B cell (primary cell): Measurements from ENCODE around the gene C19orf47. TPM values are rescaled to one million over a fixed set of nuclear protein-coding genes. Genes with fewer than 3 reads are reported as not detected.

ENCODE experiments used
- ATAC-seq: fragments of 200-7000 bp; cut with Tn5 transposase; one replicate; pipeline ENCODE4 v1.10.0; 2021; ENCODE audit warnings: low read depth, mild to moderate bottlenecking, moderate number of reproducible peaks, moderate library complexity
- CTCF ChIA-PET: fragments of 350-600 bp; sonication (Branson Sonifier 250); formaldehyde crosslinking; loops from one replicate; lab custom pipeline; 2021; ENCODE audit warnings: antibody characterized with exemption, inconsistent platforms; lab: Charles Lee
- POLR2A ChIA-PET: fragments of 350-600 bp; sonication (Branson Sonifier 250); formaldehyde crosslinking; loops from one replicate; lab custom pipeline; 2021; ENCODE audit warnings: antibody characterized with exemption; lab: Charles Lee
- DNase-seq: peaks from one replicate; pipeline ENCODE4 v3.0.0; 2013
- H2AFZ ChIP-seq: 2 replicates; pipeline ENCODE4 v1.6.1; 2012; ENCODE audit warnings: mild to moderate bottlenecking, low read depth, low read length; ENCODE audit not compliant: insufficient read depth, poor library complexity, severe bottlenecking
- H3K27ac ChIP-seq, 2 donors: 1 replicate in 1 of 2; 2 replicates in 1 of 2; pipeline ENCODE4 v1.5.1; 2012 to 2013; ENCODE audit warnings: low read length in 2 of 2, mild to moderate bottlenecking in 2 of 2, moderate library complexity in 1 of 2
- H3K27me3 ChIP-seq, 4 experiments: fragments of 200-600 bp in 1 of 4; sonication (generic) in 1 of 4; replicated peaks in 1 of 4; 1 replicate in 2 of 4; 2 replicates in 2 of 4; pipeline versions ENCODE4 v1.6.1 to v1.7.0; 2013 to 2016; ENCODE audit warnings: low read length in 3 of 4, mild to moderate bottlenecking in 2 of 4, mixed read lengths in 1 of 4, moderate library complexity in 1 of 4; ENCODE audit not compliant: insufficient read depth in 4 of 4, control insufficient read depth in 3 of 4; ENCODE audit errors: control extremely low read depth in 1 of 4
- H3K36me3 ChIP-seq, 2 experiments: replicated peaks in 1 of 2; 1 replicate in 1 of 2; 2 replicates in 1 of 2; pipeline versions ENCODE4 v1.6.1 to v1.7.1; 2013; ENCODE audit warnings: low read length in 1 of 2; ENCODE audit not compliant: insufficient read depth in 2 of 2, control insufficient read depth in 1 of 2; ENCODE audit errors: control extremely low read depth in 1 of 2, extremely low read depth in 1 of 2
- H3K4me1 ChIP-seq, 2 donors: fragments of 200-600 bp in 1 of 2; sonication (generic) in 1 of 2; 1 replicate in 1 of 2; 2 replicates in 1 of 2; pipeline versions ENCODE4 v1.5.1 to v1.6.1; 2013 to 2017; ENCODE audit warnings: low read length in 2 of 2; ENCODE audit not compliant: control insufficient read depth in 2 of 2, insufficient read depth in 2 of 2
- H3K4me2 ChIP-seq: replicated peaks from 2 replicates; pipeline ENCODE3; 2012; ENCODE audit warnings: mild to moderate bottlenecking, low read depth, low read length; ENCODE audit not compliant: poor library complexity, severe bottlenecking
- H3K4me3 ChIP-seq, 5 experiments: fragments of 200-600 bp in 1 of 5; sonication (generic) in 1 of 5; 1 replicate in 3 of 5; 2 replicates in 2 of 5; pipeline versions ENCODE4 v1.5.1 to v1.7.0; 2011 to 2016; ENCODE audit warnings: low read length in 4 of 5, mild to moderate bottlenecking in 4 of 5, low read depth in 2 of 5, control low read depth in 1 of 5, moderate library complexity in 1 of 5; ENCODE audit not compliant: insufficient read depth in 1 of 5; ENCODE audit errors: control extremely low read depth in 1 of 5, extremely low read depth in 1 of 5
- H3K79me2 ChIP-seq: fragments of 200-600 bp; sonication (generic); one replicate; pipeline ENCODE4 v1.6.0; 2016; ENCODE audit warnings: low read length; ENCODE audit not compliant: control insufficient read depth, insufficient read depth
- H3K9ac ChIP-seq: fragments of 200-600 bp; sonication (generic); 2 replicates; pipeline ENCODE4 v1.6.1; 2017; ENCODE audit warnings: mild to moderate bottlenecking, low read length, moderate library complexity
- H3K9me3 ChIP-seq, 3 donors: one replicate each; pipeline versions ENCODE4 v1.6.1 to v1.7.1; 2013; ENCODE audit warnings: low read length in 2 of 3; ENCODE audit not compliant: control insufficient read depth in 2 of 3, insufficient read depth in 1 of 3; ENCODE audit errors: control extremely low read depth in 1 of 3
- H4K20me1 ChIP-seq: 2 replicates; pipeline ENCODE4 v1.6.0; 2012; ENCODE audit warnings: mild to moderate bottlenecking, low read length; ENCODE audit not compliant: insufficient read depth, control insufficient read depth, poor library complexity, severe bottlenecking
- H3K27ac Mint-ChIP-seq: one replicate; pipeline ENCODE4 v1.8.0; 2021; ENCODE audit warnings: mixed read lengths
- H3K27me3 Mint-ChIP-seq: one replicate; pipeline ENCODE4 v1.8.0; 2021; ENCODE audit warnings: mixed read lengths
- H3K4me1 Mint-ChIP-seq: one replicate; pipeline ENCODE4 v1.8.0; 2021; ENCODE audit warnings: mixed read lengths
- H3K4me3 Mint-ChIP-seq: one replicate; pipeline ENCODE4 v1.8.0; 2021; ENCODE audit warnings: mixed read lengths
- H3K9me3 Mint-ChIP-seq: one replicate; pipeline ENCODE4 v1.8.0; 2022; ENCODE audit warnings: mixed read lengths; ENCODE audit not compliant: insufficient read depth
- CTCF ChIP-seq: fragments of 200-600 bp; IDR thresholded peaks from one replicate; pipeline ENCODE4 v1.8.0; 2022; ENCODE audit warnings: antibody characterized with exemption, mild to moderate bottlenecking
- EZH2 ChIP-seq: IDR thresholded peaks from 2 replicates; pipeline ENCODE4 v1.6.1; 2012; ENCODE audit warnings: borderline replicate concordance, low read depth, mild to moderate bottlenecking, moderate library complexity, low read length; ENCODE audit not compliant: insufficient read depth, poor library complexity, severe bottlenecking
- WGBS: methylation state at CpG from one replicate; pipeline ENCODE4 v1.1.5; 2013; ENCODE audit warnings: missing lambda C conversion rate; ENCODE audit not compliant: insufficient coverage; 5-methylcytosine and 5-hydroxymethylcytosine counted together
- intact Hi-C: fragments of 100-400 bp; cut with micrococcal nuclease; formaldehyde crosslinking; loops from one replicate; pipeline ENCODE4 v1.10.0; 2022
- polyA plus RNA-seq: library from polyadenylated mRNA; depleted of rRNA; stranded (reverse); fragments of >200 nt; gene quantifications from 2 replicates; pipeline ENCODE4 v1.2.3, GENCODE V29; 2012
- total RNA-seq, 2 donors: library from RNA; stranded (reverse); fragments of 120-200 nt in 1 of 2; gene quantifications; 1 replicate in 1 of 2; 2 replicates in 1 of 2; pipeline versions ENCODE4 v1.2.3 to v1.2.4, GENCODE V29; 2013 to 2022

Gene C19orf47
- total and polyA plus RNA-seq, 2 donors (not counting 1 experiment from before 2014, with no cell fraction given) = 12.7 to 16.7 TPM

- peaks cover 62 to 81% of the 10 kb centered on the region in 2 donors for H3K4me1 ChIP-seq
- H3K79me2 ChIP-seq = peaks cover 71% of the 10 kb centered on the region
- no peak overlapping the region for H2AFZ ChIP-seq
- H3K9me3 ChIP-seq = no peaks in the 10 kb centered on the region
- H3K4me3 ChIP-seq = no peak overlapping the region
- no peaks in the 10 kb centered on the region for H3K27me3 ChIP-seq
- peaks cover 0 to 3% of the 10 kb centered on the region in 2 experiments for H3K36me3 ChIP-seq
- peak overlapping the region; percentile 93 for H3K4me2 ChIP-seq
- H3K4me1 Mint-ChIP-seq = peaks cover 75% of the 10 kb centered on the region
- H4K20me1 ChIP-seq = peaks cover 34% of the 10 kb centered on the region
- intact Hi-C loops = loop anchor here (10.0 kb wide), 1 partner anchor 982 kb away; the partner anchor contains the start of gene HNRNPUL1
- no peak for TF ChIP-seq EZH2
- no peak for TF ChIP-seq CTCF
- POLR2A ChIA-PET = no interaction called here
- peak overlapping the region; percentile 99 to 100 for H3K27ac ChIP-seq
- no peaks in the 10 kb centered on the region for H3K9me3 Mint-ChIP-seq
- H3K9ac ChIP-seq = no peak overlapping the region
- CTCF ChIA-PET = interaction anchor here (1.6 to 4.6 kb wide), 3 partner anchors 8 to 22 kb away, joined by 4 to 32 read pairs (median 8); no protein-coding TSS in a partner anchor
- ATAC-seq (no peak), DNase-seq (no peak)
- peak overlapping the region; percentile 86 for H3K4me3 Mint-ChIP-seq
- peak overlapping the region; percentile 98 for H3K27ac Mint-ChIP-seq
- no peaks in the 10 kb centered on the region for H3K27me3 Mint-ChIP-seq
- 80% methylated on average over 4 of the region's 4 CpGs for WGBS
Measured at GRCh38 chr19:40282920-40283319, 65.3 kb downstream of the C19orf47 start.

- ChIA-PET CTCF (interaction anchor here (1.6 to 1.9 kb wide), 2 partner anchors 8 to 23 kb away, joined by 4 to 8 read pairs; no protein-coding TSS in a partner anchor), POLR2A (interaction anchor here (0.6 kb wide), 2 partner anchors 23 to 162 kb away, joined by 3 to 5 read pairs; partner anchors contain the start of gene SERTAD3)
- H3K4me3 ChIP-seq = no peak overlapping the region
- peak overlapping the region; percentile 7 for H3K4me3 Mint-ChIP-seq
- peaks cover 78% of the 10 kb centered on the region for H3K79me2 ChIP-seq
- no peaks in the 10 kb centered on the region for H3K9me3 Mint-ChIP-seq
- intact Hi-C loops = loop anchor here (10.0 kb wide), 1 partner anchor 983 kb away; the partner anchor contains the start of gene HNRNPUL1
- peaks cover 0 to 3% of the 10 kb centered on the region in 2 experiments for H3K36me3 ChIP-seq
- peaks cover 41% of the 10 kb centered on the region for H4K20me1 ChIP-seq
- no peak for TF ChIP-seq CTCF
- TF ChIP-seq EZH2 = no peak
- peak overlapping the region; percentile 98 for H3K27ac Mint-ChIP-seq
- DNase-seq = no peak
- H3K4me2 ChIP-seq = no peak overlapping the region
- peaks cover 83% of the 10 kb centered on the region for H3K4me1 Mint-ChIP-seq
- peak overlapping the region in 1 of 2 donors; percentile 100 for H3K27ac ChIP-seq
- no peaks in the 10 kb centered on the region for H3K9me3 ChIP-seq
- no peak overlapping the region for H2AFZ ChIP-seq
- no peak for ATAC-seq
- 93% methylated on average over 5 of the region's 6 CpGs for WGBS
- no peaks in the 10 kb centered on the region for H3K27me3 ChIP-seq
- no peaks in the 10 kb centered on the region for H3K27me3 Mint-ChIP-seq
- H3K4me1 ChIP-seq = peaks cover 62 to 85% of the 10 kb centered on the region in 2 donors
- H3K9ac ChIP-seq = no peak overlapping the region
Measured at GRCh38 chr19:40282209-40282580, 66.0 kb downstream of the C19orf47 start.
